NCI-H748 (cell line): ENCODE data around the gene GUCY2D.
"Not testable (repeated sequence)": the region's sequence is repeated elsewhere in the genome, so short reads cannot be mapped to it uniquely, and the experiment has no call there.

Experiments
- DNase-seq: peaks from one replicate; lab custom pipeline; 2025; ENCODE audit not compliant: unreplicated experiment; lab: John Stamatoyannopoulos, UW

The GUCY2D gene

GRCh38 chr17:8015236-8015956 lies 13.0 kb downstream of the GUCY2D start:
- no peak for DNase-seq

DNA sequence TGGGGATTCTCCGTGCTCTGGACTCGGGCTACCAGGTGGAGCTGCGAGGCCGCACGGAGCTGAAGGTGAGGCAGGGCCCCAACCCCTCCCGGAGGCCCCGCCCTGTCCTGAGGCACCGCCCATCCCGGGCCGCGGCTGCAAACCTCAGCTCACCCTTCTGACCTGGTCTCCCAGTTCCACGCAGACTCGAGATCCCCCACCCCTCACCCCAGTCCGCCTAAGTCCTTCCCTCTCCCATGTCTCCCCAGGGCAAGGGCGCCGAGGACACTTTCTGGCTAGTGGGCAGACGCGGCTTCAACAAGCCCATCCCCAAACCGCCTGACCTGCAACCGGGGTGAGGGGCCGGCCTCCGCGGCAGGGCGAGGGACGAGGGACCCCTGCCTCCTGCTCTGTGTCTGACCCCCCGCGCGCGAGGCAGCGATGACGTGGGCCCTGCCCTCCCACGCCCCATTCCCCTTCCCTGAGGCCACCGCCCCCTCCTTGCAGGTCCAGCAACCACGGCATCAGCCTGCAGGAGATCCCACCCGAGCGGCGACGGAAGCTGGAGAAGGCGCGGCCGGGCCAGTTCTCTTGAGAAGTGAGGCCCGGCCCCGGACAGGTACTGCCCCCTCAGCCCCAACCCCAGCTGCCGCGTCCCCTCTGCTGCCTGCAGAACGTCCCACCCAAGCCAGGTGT lies 13.7 kb downstream of the GUCY2D start:
- DNase-seq = peak; percentile 42

DNA sequence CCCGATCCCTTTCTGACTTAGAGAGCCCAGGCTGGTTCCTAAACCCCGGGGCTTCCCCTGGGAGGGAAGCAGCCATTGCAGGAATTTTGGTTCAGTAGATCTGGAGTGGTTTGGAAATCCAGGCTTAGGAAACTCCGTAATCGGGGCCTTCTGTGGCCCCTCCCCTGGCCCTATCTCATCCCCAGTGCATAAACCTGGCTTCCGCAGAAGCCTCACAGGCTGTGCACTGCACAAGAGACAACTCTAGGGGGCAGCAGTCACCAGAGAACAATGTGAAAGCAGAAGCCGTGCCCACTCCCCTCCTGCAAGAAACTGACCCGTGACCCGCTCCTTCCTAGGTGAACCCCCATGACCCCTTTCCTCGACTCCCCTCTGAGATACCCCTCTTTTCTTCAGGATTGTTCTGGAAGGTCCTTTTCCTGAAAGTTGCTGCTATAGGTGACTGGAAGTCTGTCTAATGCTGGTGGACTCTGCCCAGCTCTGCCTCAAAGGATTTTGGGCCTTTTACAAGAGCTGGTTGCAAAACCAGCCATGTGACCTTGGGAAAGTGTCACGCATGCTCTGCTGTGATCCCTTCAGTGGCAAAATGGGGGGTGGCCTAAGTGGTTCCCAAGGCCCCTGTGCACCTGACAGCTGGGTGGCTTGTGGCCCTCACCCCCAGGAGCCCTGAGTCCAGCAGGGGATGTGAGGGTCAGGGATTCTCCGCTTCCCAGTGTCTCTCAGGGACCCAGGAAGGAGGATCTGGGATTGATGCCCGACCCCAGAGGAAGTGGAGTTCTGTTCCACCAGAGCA lies 14.4 kb downstream of the GUCY2D start:
- peak; percentile 76 for DNase-seq

DNA sequence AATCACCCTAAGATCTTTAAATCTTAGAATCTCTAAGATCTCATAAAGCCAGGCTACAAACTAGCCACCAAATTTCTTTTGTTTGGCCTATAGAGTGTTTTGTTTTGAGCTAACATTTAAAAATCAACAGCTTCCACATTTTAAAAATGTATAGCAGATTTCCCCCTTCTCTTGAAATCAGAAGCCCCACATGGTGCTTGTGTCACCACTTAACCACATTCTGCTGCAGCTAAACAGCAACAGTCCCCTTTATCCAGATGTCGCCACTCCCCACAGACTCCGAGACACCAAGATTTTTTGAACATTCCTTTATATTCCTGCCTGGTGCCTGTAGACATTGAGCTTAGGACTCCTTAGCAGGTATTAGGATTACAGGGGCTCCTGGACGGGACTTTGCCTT lies 16.0 kb downstream of the GUCY2D start:
- no peak for DNase-seq

- DNase-seq = no peak
Observed at GRCh38 chr17:8019166-8019565, 16.8 kb downstream of the GUCY2D start.

DNA sequence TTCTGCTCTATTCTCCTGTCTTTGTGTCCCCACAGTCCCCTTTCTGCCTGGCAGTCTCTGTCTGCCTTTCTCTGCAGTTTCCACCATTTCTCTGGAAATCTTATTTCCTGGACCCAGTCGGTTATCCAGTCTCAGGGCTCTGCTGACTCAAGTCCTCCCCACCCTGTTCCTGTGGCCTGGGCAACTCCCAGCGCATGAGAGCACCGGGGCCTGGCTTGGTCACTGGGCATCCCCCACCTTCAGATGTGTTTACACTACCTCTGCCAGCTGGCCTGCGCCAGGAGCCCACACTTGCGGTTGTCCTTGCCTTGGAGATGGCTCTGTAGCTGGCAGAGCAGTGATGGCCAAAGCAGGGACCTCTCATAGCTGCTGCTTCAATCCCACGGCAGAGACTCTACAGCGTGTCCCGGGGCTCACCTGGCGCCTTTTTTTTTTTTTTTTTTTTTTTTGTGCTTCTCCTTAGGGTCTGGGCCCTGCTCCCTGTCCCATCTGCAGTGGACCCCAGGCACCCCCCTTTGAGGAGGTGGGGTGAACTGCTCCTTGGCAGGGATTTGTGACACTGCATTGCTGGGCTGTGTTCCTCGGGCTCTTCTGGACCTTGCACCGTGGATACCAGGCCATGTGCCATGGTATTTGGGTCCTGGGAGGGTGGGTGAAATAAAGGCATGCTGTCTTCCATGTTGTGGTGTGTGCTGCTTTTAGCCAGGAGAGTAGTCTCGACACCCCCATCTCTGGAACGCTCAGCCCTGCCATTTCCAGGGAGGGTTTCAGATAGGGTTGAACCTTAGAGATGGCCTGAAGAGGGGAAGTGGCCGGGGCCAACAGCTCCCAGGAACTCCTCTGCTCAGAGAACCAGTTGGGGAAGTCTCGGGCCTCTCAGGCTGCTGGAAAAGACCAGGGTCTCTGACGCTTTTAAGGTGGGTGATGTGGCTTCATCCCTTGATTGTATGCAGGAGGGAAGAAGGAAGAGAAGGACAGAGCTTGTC lies 17.5 kb downstream of the GUCY2D start:
- no peak for DNase-seq

DNA sequence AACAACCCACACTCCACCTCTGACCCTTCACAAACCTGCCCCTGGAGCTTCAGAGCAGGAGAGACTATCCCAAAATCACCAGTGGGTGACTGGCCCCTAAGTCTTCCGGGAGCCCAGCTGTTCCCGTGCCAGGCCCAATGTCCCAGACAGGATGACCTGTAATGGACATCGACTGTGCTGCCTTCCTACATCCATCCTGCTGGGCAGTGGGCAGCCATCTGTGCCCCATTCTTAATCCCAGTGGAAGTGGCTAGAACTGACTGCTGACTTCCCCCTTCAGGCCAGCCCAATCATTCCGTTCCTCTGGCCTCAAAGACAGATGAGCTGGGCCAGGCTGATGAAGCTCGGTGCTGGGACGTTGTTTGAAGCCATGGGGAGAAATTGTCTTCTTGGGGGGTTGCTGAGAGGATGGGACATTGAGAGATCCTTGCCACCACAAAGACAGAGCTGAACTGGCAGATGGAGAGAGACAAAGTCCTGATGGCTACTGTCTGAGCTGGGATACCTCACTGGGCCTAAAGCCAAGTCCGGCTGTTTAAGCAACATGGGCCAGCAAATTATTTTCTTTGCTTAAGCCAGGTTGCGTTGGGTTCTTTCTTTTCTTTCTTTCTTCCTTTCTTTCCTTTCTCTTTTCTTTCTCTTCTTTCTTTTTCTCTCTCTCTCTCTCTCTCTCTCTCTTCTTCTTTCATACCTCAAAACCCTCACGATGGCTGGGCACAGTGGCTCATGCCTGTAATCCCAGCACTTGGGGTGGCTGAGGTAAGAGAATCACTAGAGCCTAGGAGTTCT lies 18.6 kb downstream of the GUCY2D start:
- DNase-seq = no peak

- DNase-seq = no peak
Observed at GRCh38 chr17:8021565-8022359, 19.3 kb downstream of the GUCY2D start.

DNA sequence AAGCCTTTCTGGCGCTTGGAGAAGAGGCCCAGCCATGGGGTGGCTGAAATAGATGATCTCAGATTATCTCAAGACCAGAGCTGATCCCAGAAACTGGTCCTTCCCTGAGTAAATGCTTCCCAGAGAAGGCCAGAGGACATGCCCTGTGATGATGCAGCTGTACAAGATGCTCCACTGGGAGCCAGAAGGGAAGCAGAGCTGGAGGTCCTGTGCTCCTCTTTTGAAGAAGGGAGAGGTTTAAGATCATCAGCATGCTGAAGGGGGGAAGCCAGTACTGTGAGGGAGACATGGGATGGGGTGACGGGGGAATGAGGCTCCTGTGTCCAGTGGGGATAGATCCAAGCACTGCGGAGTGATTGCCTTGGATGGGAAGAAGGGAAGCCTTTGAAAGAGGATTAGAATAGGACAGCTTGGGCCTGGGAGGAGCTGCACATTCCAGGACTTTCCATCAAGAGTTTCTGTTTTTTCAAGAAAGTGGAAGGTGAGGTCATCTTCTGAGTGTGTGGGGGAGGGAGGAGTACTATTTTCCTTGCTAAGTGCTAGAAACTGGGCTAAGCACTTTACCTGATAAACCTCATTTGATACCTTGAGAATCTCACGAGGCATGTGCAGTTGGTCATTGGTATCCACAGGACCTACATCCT lies 20.1 kb downstream of the GUCY2D start:
- DNase-seq = no peak

DNA sequence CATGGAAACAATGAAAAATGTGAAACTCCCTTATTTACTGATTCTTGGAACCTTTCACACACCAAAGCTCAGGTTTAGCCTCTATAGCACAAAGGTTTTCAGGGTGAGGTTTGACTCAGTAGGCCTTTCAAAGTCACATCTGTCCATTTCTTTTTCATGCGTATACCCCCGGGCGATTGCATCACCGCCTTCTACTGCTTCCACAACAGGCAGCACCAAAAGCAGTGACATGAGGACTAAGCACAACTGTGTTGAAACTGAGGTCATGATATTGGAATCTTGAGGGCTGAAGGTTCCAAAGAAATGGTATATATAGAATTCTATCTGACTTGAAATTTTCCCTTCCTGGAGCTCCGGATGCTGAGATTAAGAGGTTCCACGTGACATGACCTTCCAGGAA lies 21.7 kb downstream of the GUCY2D start:
- not testable (repeated sequence) for DNase-seq

DNA sequence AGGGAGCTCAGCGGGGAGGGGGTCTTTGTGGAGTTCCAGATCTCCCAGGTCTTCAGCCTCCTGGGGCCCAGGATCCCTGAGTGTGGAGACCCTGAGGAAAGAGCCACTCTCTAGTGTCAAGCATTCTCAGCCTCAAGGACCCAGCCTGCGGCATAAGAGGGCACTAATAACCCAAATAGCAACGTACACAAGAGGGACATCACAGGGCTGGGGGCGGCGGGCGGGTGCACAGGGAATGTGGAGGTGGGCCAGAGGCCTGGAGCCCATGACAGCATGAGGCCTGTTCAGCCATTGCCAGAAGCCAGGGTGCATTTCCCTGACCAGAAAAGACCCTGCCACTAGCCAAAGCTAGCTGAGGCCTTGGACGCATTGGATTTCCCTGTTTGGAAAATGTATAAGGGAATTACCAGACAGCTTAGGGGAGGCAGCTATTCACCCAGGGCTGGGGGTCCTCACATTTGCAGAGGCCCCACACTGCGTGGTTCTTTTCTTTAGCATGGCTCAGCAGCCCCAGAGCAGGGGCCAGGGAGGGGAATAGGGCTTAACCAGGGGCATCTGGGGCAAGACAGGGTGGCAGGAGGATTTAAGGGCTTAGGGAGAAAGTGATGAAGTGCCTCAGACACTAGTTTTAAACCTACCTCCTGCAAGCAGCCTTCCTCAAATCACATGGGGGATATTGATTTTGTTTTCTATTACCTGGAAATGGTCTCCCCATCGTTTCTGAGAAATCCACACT lies 22.9 kb downstream of the GUCY2D start:
- no peak for DNase-seq

DNA sequence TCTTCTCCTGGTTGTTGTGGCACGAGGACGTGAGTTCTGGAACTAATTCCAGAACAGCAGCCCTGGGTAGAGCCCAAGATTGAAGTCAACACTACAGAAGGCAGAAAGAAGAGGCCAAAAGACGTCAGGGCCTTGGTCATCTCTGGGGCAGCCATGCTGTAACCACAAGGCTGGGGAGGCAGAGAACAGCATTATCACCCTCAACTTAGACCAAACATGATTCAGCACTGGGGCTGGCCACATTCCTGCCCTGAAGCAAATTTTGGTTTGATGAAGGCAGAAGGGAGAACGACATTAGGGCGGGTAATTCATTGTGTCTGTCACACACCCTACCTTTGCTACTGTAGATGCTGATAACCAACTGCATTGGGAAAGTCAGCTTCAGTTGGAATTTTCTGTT lies 26.7 kb downstream of the GUCY2D start:
- DNase-seq = no peak

GRCh38 chr17:8031261-8031661 lies 28.8 kb downstream of the GUCY2D start:
- DNase-seq = no peak

GRCh38 chr17:8031950-8032349 lies 29.5 kb downstream of the GUCY2D start:
- no peak for DNase-seq

DNA sequence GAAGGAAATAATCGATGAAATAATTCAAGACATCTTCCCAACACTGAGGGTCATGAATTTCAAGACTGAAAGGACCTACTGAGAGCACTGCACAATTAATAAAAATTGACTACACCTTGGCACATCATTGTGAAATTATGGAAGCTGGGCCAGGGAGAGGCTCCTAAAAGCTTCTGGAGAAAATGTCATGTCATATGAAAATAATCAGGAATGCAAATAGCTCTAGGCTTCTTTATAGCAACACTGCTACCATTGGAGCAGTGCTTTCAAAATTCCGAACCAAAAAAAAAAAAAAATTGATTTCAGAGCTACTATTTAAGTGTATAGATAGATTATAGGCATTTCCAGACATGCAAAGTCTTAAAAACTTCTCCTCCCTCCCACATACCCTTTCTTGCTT lies 30.0 kb downstream of the GUCY2D start:
- no peak for DNase-seq

DNA sequence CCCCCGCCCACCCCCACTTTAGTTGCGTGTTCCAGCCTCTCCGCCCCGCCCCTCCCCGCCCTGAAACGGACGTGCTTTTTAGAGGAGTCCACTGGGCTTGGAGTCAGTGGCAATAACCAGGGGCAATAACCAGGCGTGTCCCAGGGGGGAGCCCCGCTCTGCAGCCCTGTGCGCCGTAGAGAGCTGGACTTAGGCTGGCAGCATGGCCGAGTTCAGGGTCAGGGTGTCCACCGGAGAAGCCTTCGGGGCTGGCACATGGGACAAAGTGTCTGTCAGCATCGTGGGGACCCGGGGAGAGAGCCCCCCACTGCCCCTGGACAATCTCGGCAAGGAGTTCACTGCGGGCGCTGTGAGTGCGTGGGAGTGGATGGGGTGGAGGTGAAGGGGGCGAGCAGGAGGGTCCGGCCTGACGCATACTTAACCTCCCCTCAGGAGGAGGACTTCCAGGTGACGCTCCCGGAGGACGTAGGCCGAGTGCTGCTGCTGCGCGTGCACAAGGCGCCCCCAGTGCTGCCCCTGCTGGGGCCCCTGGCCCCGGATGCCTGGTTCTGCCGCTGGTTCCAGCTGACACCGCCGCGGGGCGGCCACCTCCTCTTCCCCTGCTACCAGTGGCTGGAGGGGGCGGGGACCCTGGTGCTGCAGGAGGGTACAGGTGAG lies 36.7 kb downstream of the GUCY2D start, which contains the start of gene ALOX15B:
Gene ALOX15B, plus strand, starts transcription at position 106 of the 657 bp plus-strand sequence. Its CDS starts 97 bp downstream, at position 203.
- no peak for DNase-seq

GRCh38 chr17:8039611-8040168 lies 37.3 kb downstream of the GUCY2D start:
- DNase-seq = no peak
